ENCODE data around the gene TWSG1.
"Not testable (repeated sequence)": the region's sequence is repeated elsewhere in the genome, so short reads cannot be mapped to it uniquely, and the experiment has no call there.

TWSG1 gene

GRCh38 chr18:9428862-9429661 is 94.5 kb downstream of the TWSG1 start:
- no peak for DNase-seq

DNA sequence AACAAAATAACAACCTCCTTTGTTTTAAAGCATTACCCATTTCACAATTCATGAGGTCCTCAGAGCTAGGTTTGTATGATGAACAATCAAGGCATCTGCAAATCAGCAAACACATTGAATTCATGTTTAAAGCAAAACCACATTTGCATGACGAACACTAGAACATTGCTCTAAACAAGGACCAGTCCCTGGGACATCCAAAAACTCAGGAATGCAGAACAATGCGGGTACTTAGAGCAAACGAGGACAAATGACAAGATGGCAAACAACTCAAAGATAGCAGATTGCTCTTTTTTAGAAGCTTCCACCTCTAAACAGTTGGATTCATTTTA is 95.1 kb downstream of the TWSG1 start:
- no peak for DNase-seq

DNA sequence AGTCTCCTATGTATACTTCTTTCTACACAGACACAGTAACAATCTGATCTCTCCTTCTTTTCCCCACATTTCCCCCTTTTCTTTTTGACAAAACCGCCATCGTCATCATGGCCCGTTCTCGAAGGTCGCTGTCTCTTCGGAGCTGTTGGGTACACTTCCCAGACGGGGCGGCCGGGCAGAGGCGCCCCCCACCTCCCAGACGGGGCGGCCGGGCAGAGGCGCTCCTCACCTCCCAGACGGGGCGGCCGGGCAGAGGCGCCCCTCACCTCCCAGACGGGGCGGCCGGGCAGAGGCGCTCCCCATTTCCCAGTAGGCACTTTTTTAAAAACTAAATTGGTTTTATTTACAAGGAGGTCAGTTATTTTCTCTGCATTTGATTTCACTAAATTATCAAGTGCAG is 95.7 kb downstream of the TWSG1 start:
- not testable (repeated sequence) for DNase-seq

DNA sequence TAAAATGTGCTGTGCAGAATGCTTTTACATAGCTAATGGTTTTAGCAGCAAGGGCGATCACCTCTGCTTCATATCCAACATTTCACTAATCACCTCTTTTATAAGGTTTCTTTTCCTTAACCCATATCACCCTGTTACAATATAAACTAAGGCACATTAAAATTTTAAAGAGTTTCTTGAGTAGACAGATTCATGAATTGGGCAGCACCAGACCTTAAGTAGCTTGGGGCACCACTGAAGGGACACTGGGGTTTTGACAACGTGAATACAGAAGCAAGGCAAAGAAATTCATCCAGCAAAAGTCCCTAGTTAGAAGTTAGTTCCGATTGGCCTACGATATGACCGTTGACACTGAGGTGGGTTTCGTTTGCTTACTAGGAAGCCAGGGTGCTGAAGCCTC is 96.7 kb downstream of the TWSG1 start:
- no peak for DNase-seq

DNA sequence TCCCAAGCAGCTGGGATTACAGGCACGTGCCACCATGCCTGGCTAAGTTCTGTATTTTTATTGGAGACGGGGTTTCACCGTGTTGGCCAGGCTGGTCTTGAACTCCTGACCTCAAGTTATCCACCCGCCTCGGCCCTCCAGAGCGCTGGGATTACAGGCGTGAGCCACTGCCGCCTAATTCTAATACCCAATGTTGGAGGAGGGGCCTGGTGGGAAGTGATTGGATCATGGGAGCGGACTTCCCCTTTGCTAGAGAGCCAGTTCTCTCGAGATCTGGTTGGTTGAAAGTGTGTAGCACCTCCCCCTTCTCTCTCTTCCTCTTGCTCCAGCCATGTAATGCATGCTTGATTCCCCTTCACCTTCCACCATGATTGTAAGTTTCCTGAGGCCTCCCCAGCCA is 98.5 kb downstream of the TWSG1 start:
- not testable (repeated sequence) for DNase-seq

DNA sequence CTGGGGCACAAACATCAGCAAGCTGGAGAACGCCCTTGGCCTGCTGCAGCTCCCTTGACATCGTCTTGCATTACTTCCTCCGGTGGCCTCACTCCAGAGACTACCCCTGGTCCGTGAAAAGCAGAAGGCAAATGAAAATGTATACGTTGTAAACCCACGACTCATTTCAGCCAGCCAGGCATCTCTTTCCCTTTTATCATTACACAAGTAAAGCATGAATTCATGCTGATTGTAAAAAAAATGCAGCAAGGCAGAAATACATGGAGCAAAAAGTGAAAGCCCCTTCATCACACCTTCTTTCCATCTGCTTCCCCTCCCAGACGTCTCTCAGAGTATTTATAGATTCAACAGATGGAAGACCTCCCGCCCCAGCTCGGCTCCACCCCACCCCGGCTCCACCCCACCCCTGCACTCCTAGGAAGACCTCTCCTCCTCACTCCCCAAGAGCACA is 99.1 kb downstream of the TWSG1 start:
- DNase-seq, result no peak

GRCh38 chr18:9434122-9434701 is 99.6 kb downstream of the TWSG1 start:
- no peak for DNase-seq

DNA sequence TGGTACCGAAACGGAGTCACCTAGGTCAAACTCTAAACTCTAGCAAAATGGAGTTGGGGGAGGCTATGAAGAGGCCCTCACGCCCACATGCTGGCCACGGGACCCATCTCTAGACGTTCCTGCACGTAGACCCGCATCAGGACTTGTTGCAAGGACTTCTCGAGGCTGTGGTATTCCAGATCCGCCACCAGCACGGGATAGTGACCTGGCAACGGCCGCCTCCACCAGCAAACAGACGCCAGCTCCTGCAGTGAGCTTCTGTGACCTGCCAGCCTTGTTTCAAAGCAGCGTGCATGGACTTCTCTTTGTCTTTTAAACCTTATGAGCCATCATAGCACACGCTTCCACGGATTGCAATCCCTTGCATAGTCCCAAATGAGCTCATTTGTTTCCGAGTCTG is 100.5 kb downstream of the TWSG1 start:
- DNase-seq, result no peak

GRCh38 chr18:9436206-9436929 is 101.8 kb downstream of the TWSG1 start:
- DNase-seq, result no peak

GRCh38 chr18:9437021-9437437 is 102.5 kb downstream of the TWSG1 start:
- DNase-seq, result no peak

GRCh38 chr18:9437672-9438071 is 103.1 kb downstream of the TWSG1 start:
- DNase-seq, result no peak

DNA sequence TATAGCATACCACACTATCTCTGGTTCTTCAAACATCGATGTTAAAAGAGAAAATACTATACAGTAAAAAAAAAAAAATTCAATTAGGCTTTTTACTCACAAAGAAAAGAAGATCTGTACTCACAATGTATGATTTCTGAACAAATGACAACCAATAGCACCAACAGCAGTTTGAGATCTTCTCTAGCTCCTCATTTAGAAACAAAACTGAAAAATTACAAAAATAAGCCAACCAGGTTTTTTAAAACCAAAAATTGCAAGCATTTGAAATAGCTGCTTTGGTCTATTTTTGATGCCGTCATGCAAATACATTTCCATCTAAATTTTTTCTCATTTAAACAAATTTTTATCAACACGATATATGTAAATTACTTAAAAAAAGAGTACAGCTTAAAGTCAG is 106.5 kb downstream of the TWSG1 start:
- DNase-seq, result no peak

- DNase-seq, result no peak
Observed at GRCh38 chr18:9444549-9444948, 110.0 kb downstream of the TWSG1 start.

- DNase-seq, result no peak
Observed at GRCh38 chr18:9446839-9447238, 112.3 kb downstream of the TWSG1 start.

DNA sequence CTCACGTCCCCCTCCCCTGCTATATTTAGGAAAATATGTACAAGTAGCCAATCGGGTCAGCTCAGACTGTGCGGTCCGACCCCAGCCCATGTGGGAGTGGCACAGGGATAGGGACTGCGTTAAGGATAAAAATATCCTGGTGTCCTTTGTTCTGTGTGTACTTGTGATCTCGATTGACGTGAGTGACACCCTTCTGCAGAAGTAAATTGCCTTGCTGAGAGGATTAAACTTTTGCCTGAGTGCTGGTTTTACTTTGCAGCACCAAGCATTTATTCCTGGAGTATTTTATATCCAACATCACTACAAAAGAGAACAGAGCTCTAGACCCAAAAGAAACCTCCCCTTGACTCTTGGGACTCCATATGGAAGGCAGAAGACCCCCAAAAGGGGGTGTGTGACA is 112.8 kb downstream of the TWSG1 start:
- DNase-seq, result no peak

- DNase-seq, result no peak
Observed at GRCh38 chr18:9449600-9450414, 115.2 kb downstream of the TWSG1 start.

DNA sequence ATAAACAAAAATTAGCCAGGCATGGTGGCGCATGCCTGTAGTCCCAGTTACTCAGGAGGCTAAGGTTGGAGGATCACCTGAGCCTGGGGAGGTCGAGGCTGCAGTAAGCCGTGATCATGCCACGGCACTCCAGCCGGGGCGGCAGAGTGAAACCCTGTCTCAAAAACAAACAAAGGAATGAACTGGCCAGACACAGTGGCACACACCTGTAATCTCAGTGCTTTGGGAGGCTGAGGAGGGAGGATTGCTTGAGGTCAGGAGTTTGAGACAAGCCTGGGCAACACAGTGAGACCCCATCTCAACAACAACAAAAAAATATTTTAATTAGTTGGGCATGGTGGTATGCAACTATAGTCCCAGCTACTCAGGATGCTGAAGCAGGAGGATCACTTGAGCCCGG is 116.3 kb downstream of the TWSG1 start:
- DNase-seq, result not testable (repeated sequence)

Data from T-helper 1 cell (primary cell).